Lower lobe of right lung (tissue), 2 donors: ENCODE results near the gene TAGLN3. TPM values are rescaled to one million over a fixed set of nuclear protein-coding genes. Genes with fewer than 3 reads are reported as not detected.

Experiments
- ATAC-seq, 2 donors: fragments of 200-7000 bp; cut with Tn5 transposase; one replicate each; pipeline ENCODE4 v1.9.1; 2020 to 2022; ENCODE audit warnings: mild to moderate bottlenecking in 2 of 2, moderate library complexity in 2 of 2
- DNase-seq: peaks from one replicate; pipeline ENCODE4 v3.0.0-alpha.2; 2020
- H3K27ac ChIP-seq: fragments of 200-600 bp; one replicate; pipeline ENCODE4 v1.8.0; 2022
- H3K27me3 ChIP-seq: fragments of 200-600 bp; one replicate; pipeline ENCODE4 v1.8.0; 2022; ENCODE audit warnings: low read depth
- H3K36me3 ChIP-seq: fragments of 200-600 bp; one replicate; pipeline ENCODE4 v1.8.0; 2022; ENCODE audit warnings: mild to moderate bottlenecking
- H3K4me1 ChIP-seq: fragments of 200-600 bp; one replicate; pipeline ENCODE4 v1.8.0; 2022
- H3K4me3 ChIP-seq: fragments of 200-600 bp; one replicate; pipeline ENCODE4 v1.8.0; 2022; ENCODE audit warnings: mild to moderate bottlenecking
- H3K9me3 ChIP-seq: fragments of 200-600 bp; one replicate; pipeline ENCODE4 v1.8.0; 2022
- CTCF ChIP-seq: fragments of 200-600 bp; IDR thresholded peaks from one replicate; pipeline ENCODE4 v1.8.0; 2022; ENCODE audit warnings: antibody characterized with exemption, mild to moderate bottlenecking
- intact Hi-C: fragments of 100-400 bp; cut with DNase I; formaldehyde crosslinking; loops from one replicate; pipeline ENCODE4 v1.11.0; 2022
- total RNA-seq: library from RNA; stranded (reverse); fragmentation: NEBNext Ultra II Directional; extraction: Animal tissue kit (Norgen Biotek cat#: 25700); gene quantifications from one replicate; pipeline ENCODE4 v1.2.1, GENCODE V29; 2021
- donor health status: DM: no; HTN: yes; CAD: no; lungs with severe emphysema.

The TAGLN3 gene
- total RNA-seq, 1 donor from 2014 or later, result 0.44 TPM

GRCh38 chr3:111970376-111970775 is 28.3 kb upstream of the TAGLN3 start:
- peaks cover 17% of the 10 kb centered on the region for H3K36me3 ChIP-seq
- intact Hi-C loops, result no loop called here
- TF ChIP-seq CTCF, result no peak
- DNase-seq (no peak), ATAC-seq (no peak)
- no peaks in the 10 kb centered on the region for H3K27me3 ChIP-seq
- no peak overlapping the region for H3K27ac ChIP-seq
- H3K4me1 ChIP-seq, result peaks cover 18% of the 10 kb centered on the region
- no peaks in the 10 kb centered on the region for H3K9me3 ChIP-seq
- no peak overlapping the region for H3K4me3 ChIP-seq

- DNase-seq, result no peak
- peaks cover 18% of the 10 kb centered on the region for H3K4me1 ChIP-seq
- no peak overlapping the region for H3K27ac ChIP-seq
- no peaks in the 10 kb centered on the region for H3K9me3 ChIP-seq
- no peak overlapping the region for H3K4me3 ChIP-seq
- intact Hi-C loops, result no loop called here
- no peak for ATAC-seq
- no peaks in the 10 kb centered on the region for H3K27me3 ChIP-seq
- peaks cover 17% of the 10 kb centered on the region for H3K36me3 ChIP-seq
- TF ChIP-seq CTCF, result no peak
Measured at GRCh38 chr3:111971533-111972130, 27.1 kb upstream of the TAGLN3 start.

GRCh38 chr3:111972891-111973290 is 25.8 kb upstream of the TAGLN3 start:
- Histone ChIP-seq H3K4me3 (no peak overlapping the region), H3K9me3 (no peaks in the 10 kb centered on the region), H3K4me1 (peaks cover 8% of the 10 kb centered on the region), H3K27me3 (no peaks in the 10 kb centered on the region), H3K36me3 (peaks cover 17% of the 10 kb centered on the region), H3K27ac (no peak overlapping the region)
- ATAC-seq (no peak), DNase-seq (no peak)
- intact Hi-C loops, result no loop called here
- no peak for TF ChIP-seq CTCF

GRCh38 chr3:111975131-111975530 is 23.6 kb upstream of the TAGLN3 start:
- no peak overlapping the region for H3K4me3 ChIP-seq
- no peaks in the 10 kb centered on the region for H3K9me3 ChIP-seq
- no peak for ATAC-seq
- H3K4me1 ChIP-seq, result peaks cover 3% of the 10 kb centered on the region
- intact Hi-C loops, result no loop called here
- H3K27me3 ChIP-seq, result no peaks in the 10 kb centered on the region
- H3K36me3 ChIP-seq, result peaks cover 17% of the 10 kb centered on the region
- no peak for DNase-seq
- H3K27ac ChIP-seq, result no peak overlapping the region
- no peak for TF ChIP-seq CTCF

GRCh38 chr3:111976254-111976653 is 22.5 kb upstream of the TAGLN3 start:
- H3K4me1 ChIP-seq, result peaks cover 14% of the 10 kb centered on the region
- H3K36me3 ChIP-seq, result peaks cover 10% of the 10 kb centered on the region
- H3K4me3 ChIP-seq, result no peak overlapping the region
- H3K27ac ChIP-seq, result no peak overlapping the region
- intact Hi-C loops, result no loop called here
- no peaks in the 10 kb centered on the region for H3K27me3 ChIP-seq
- no peak for TF ChIP-seq CTCF
- no peak for ATAC-seq
- H3K9me3 ChIP-seq, result no peaks in the 10 kb centered on the region
- DNase-seq, result no peak
